MM.1S (cell line): ENCODE measurements around the gene SPTBN1.

Source experiments
- DNase-seq: peaks from one replicate; pipeline ENCODE4 v3.0.0-alpha.2; 2015
- H2AFZ ChIP-seq: fragments of 300-600 bp; sonication (generic); 2 replicates; pipeline ENCODE4 v1.6.0; 2016; ENCODE audit warnings: antibody characterized with exemption, low read length
- H3F3A ChIP-seq: fragments of 300-600 bp; sonication (generic); 2 replicates; pipeline ENCODE4 v1.6.1; 2016; ENCODE audit warnings: mild to moderate bottlenecking, antibody characterized with exemption, low read length, moderate library complexity, mixed read lengths; ENCODE audit not compliant: insufficient read depth
- H3K27ac ChIP-seq: fragments of 300-600 bp; sonication (generic); 2 replicates; pipeline ENCODE4 v1.5.1; 2016; ENCODE audit warnings: mild to moderate bottlenecking, low read length
- H3K27me3 ChIP-seq: fragments of 300-600 bp; sonication (generic); replicated peaks from 2 replicates; pipeline ENCODE4 v1.6.0; 2016; ENCODE audit warnings: low read length; ENCODE audit not compliant: insufficient read depth
- H3K36me3 ChIP-seq: fragments of 300-600 bp; sonication (generic); replicated peaks from 2 replicates; pipeline ENCODE4 v1.6.1; 2016; ENCODE audit warnings: mild to moderate bottlenecking, low read length, mixed read lengths; ENCODE audit not compliant: insufficient read depth
- H3K4me1 ChIP-seq: fragments of 300-600 bp; sonication (generic); 2 replicates; pipeline ENCODE4 v1.6.1; 2016; ENCODE audit warnings: low read length, mixed read lengths
- H3K4me2 ChIP-seq: fragments of 300-600 bp; sonication (generic); 2 replicates; pipeline ENCODE4 v1.6.0; 2016; ENCODE audit warnings: low read depth, low read length
- H3K4me3 ChIP-seq: fragments of 300-600 bp; sonication (generic); 2 replicates; pipeline ENCODE4 v1.5.1; 2016; ENCODE audit warnings: low read length, mixed read lengths
- H3K79me2 ChIP-seq: fragments of 300-600 bp; sonication (generic); 2 replicates; pipeline ENCODE4 v1.6.1; 2016; ENCODE audit warnings: mixed run types, low read length, mixed read lengths
- H3K9ac ChIP-seq: fragments of 300-600 bp; sonication (generic); 2 replicates; pipeline ENCODE4 v1.6.1; 2016; ENCODE audit warnings: low read length, mixed read lengths
- H3K9me2 ChIP-seq: fragments of 300-600 bp; sonication (generic); replicated peaks from 2 replicates; pipeline ENCODE4 v1.6.1; 2016; ENCODE audit warnings: mild to moderate bottlenecking, low read length, mixed read lengths; ENCODE audit not compliant: insufficient read depth
- H3K9me3 ChIP-seq: fragments of 300-600 bp; sonication (generic); replicated peaks from 2 replicates; pipeline ENCODE4 v1.6.1; 2016; ENCODE audit warnings: mild to moderate bottlenecking, low read length, mixed read lengths; ENCODE audit not compliant: insufficient read depth
- H4K20me1 ChIP-seq: fragments of 300-600 bp; sonication (generic); 2 replicates; pipeline ENCODE4 v1.6.1; 2016; ENCODE audit warnings: mild to moderate bottlenecking, low read length, moderate library complexity, mixed read lengths; ENCODE audit not compliant: insufficient read depth
- EZH2 ChIP-seq: fragments of 300-600 bp; sonication (generic); optimal IDR thresholded peaks from 2 replicates; pipeline ENCODE3; 2017; ENCODE audit warnings: low read depth, mild to moderate bottlenecking, antibody characterized with exemption, low read length, mixed read lengths
- EZH2phosphoT487 ChIP-seq: fragments of 300-600 bp; sonication (generic); IDR thresholded peaks from 2 replicates; pipeline ENCODE4 v1.6.1; 2018; ENCODE audit warnings: antibody characterized with exemption, low read length
- TF ChIP-seq, protein P1 (sequence below): fragments of 300-600 bp; sonication (generic); IDR thresholded peaks from 2 replicates; pipeline ENCODE4 v1.5.1; 2016; ENCODE audit warnings: antibody characterized with exemption, low read length, mixed read lengths

Gene SPTBN1

DNA sequence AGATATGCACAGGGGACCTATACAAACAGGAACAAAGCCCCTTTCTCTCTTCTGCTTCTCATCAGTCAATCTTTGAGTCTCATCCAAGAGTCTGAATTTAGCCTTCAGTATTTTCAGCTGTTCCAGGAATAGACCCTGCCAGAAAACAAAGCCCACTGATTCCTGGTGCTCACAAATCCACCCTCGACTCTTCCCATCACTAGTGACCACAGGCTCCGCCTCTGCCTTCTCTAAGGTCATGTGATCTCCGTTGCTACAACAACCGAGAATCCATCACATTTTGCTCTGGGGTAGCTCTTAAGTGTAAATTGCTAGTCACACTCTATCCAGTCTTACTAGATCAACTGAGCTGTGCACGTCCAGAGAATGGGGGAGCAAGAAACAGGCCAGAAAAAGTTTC is 46.4 kb upstream of the SPTBN1 start:
- H3K36me3 ChIP-seq = no peaks in the 10 kb centered on the region
- no peak overlapping the region for H2AFZ ChIP-seq
- no peak overlapping the region for H3K9ac ChIP-seq
- no peak overlapping the region for H3K4me2 ChIP-seq
- no peaks in the 10 kb centered on the region for H3K9me3 ChIP-seq
- no peak overlapping the region for H3K27ac ChIP-seq
- no peak for DNase-seq
- no peaks in the 10 kb centered on the region for H3K4me1 ChIP-seq
- no peaks in the 10 kb centered on the region for H3K79me2 ChIP-seq
- no peaks in the 10 kb centered on the region for H3K27me3 ChIP-seq
- no peaks in the 10 kb centered on the region for H3K9me2 ChIP-seq
- H3K4me3 ChIP-seq = no peak overlapping the region
- no peaks in the 10 kb centered on the region for H3F3A ChIP-seq
- no peaks in the 10 kb centered on the region for H4K20me1 ChIP-seq
- TF ChIP-seq, protein P1, sequence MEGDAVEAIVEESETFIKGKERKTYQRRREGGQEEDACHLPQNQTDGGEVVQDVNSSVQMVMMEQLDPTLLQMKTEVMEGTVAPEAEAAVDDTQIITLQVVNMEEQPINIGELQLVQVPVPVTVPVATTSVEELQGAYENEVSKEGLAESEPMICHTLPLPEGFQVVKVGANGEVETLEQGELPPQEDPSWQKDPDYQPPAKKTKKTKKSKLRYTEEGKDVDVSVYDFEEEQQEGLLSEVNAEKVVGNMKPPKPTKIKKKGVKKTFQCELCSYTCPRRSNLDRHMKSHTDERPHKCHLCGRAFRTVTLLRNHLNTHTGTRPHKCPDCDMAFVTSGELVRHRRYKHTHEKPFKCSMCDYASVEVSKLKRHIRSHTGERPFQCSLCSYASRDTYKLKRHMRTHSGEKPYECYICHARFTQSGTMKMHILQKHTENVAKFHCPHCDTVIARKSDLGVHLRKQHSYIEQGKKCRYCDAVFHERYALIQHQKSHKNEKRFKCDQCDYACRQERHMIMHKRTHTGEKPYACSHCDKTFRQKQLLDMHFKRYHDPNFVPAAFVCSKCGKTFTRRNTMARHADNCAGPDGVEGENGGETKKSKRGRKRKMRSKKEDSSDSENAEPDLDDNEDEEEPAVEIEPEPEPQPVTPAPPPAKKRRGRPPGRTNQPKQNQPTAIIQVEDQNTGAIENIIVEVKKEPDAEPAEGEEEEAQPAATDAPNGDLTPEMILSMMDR = no peak
- TF ChIP-seq EZH2phosphoT487 (no peak), EZH2 (no peak)

DNA sequence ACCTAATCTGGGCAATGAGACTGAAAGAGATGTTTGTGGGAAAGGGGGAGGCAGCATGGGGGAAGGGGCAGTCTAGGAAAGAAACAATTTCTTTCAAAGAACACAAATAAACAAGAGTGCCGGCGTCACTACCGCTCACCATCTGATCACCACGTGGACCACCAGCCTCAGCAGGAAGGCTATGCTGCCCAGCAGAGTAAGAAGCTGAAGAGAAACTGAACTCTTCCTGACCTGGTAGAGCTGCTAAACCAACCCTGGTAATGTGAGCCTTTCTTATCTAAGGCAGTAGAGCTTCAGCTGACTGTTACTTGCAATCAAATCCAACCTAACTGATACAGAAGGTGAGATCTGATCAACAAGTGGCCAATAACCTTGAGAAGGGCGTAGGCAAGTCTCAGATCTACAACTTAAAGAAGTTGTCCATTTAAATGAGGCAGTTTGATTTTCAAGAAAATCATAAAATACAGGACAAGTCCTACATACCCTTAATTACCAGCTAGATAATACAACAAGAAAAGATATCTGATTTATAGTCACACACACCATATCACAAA is 44.2 kb upstream of the SPTBN1 start:
- no peak for DNase-seq
- Histone ChIP-seq H3K9ac (no peak overlapping the region), H3K9me2 (no peaks in the 10 kb centered on the region), H3F3A (no peaks in the 10 kb centered on the region), H3K4me1 (no peaks in the 10 kb centered on the region), H3K4me2 (no peak overlapping the region), H3K4me3 (no peak overlapping the region), H2AFZ (no peak overlapping the region), H4K20me1 (no peaks in the 10 kb centered on the region), H3K36me3 (no peaks in the 10 kb centered on the region), H3K27me3 (no peaks in the 10 kb centered on the region), H3K27ac (no peak overlapping the region), H3K79me2 (no peaks in the 10 kb centered on the region), H3K9me3 (no peaks in the 10 kb centered on the region)
- TF ChIP-seq, protein P1 = no peak
- no peak for TF ChIP-seq EZH2phosphoT487
- no peak for TF ChIP-seq EZH2

DNA sequence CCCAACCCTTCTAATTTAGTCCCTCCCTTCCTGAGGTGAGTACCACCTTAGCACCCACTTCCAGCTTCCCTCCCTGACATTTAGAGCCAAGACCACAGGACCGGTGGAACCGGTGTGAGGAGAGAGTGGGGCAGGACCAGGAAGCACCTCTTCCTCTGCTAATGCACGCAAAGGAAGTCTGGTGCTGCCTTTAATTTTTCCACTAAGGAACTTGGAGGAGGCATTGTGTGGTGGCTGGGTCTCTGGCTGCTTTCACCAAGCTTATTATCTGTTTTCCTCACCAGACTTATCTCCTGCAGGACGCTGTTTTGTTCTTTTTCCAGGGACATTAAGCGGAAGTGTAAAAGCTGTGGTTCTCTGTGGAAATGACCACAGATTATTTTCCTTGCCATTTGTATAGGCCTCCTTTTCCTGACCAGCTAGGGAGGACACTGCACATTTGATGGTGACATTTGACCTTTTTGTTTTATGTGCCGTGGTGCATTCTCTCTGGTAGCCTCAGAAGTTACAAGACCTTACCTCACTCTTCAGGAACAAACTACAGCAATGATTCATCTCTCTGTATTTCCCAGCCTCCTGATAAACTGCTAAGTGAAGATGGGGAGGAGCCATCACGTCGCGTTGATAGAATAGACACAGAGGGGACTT is 39.8 kb upstream of the SPTBN1 start:
- H3K27ac ChIP-seq = no peak overlapping the region
- no peak overlapping the region for H2AFZ ChIP-seq

More for the DNA sequence above, 39.8 kb upstream of the SPTBN1 start:
- Histone ChIP-seq H4K20me1 (no peaks in the 10 kb centered on the region), H3K36me3 (no peaks in the 10 kb centered on the region), H3K4me3 (no peak overlapping the region), H3K4me1 (no peaks in the 10 kb centered on the region), H3K9me3 (no peaks in the 10 kb centered on the region), H3K27me3 (no peaks in the 10 kb centered on the region), H3K9me2 (no peaks in the 10 kb centered on the region), H3K79me2 (no peaks in the 10 kb centered on the region), H3F3A (no peaks in the 10 kb centered on the region), H3K9ac (no peak overlapping the region), H3K4me2 (no peak overlapping the region)
- TF ChIP-seq, protein P1 = no peak
- no peak for TF ChIP-seq EZH2phosphoT487
- TF ChIP-seq EZH2 = no peak
- no peak for DNase-seq
